B cell (primary cell): ENCODE data around the gene CYP8B1. TPM values are rescaled to one million over a fixed set of nuclear protein-coding genes. Genes with fewer than 3 reads are reported as not detected.

Experiments
- ATAC-seq: fragments of 200-7000 bp; cut with Tn5 transposase; one replicate; pipeline ENCODE4 v1.10.0; 2021; ENCODE audit warnings: low read depth, mild to moderate bottlenecking, moderate number of reproducible peaks, moderate library complexity
- CTCF ChIA-PET: fragments of 350-600 bp; sonication (Branson Sonifier 250); formaldehyde crosslinking; loops from one replicate; lab custom pipeline; 2021; ENCODE audit warnings: antibody characterized with exemption, inconsistent platforms; lab: Charles Lee
- POLR2A ChIA-PET: fragments of 350-600 bp; sonication (Branson Sonifier 250); formaldehyde crosslinking; loops from one replicate; lab custom pipeline; 2021; ENCODE audit warnings: antibody characterized with exemption; lab: Charles Lee
- DNase-seq: peaks from one replicate; pipeline ENCODE4 v3.0.0; 2013
- H2AFZ ChIP-seq: 2 replicates; pipeline ENCODE4 v1.6.1; 2012; ENCODE audit warnings: mild to moderate bottlenecking, low read depth, low read length; ENCODE audit not compliant: insufficient read depth, poor library complexity, severe bottlenecking
- H3K27ac ChIP-seq, 2 donors: 1 replicate in 1 of 2; 2 replicates in 1 of 2; pipeline ENCODE4 v1.5.1; 2012 to 2013; ENCODE audit warnings: low read length in 2 of 2, mild to moderate bottlenecking in 2 of 2, moderate library complexity in 1 of 2
- H3K27me3 ChIP-seq, 4 experiments: fragments of 200-600 bp in 1 of 4; sonication (generic) in 1 of 4; replicated peaks in 1 of 4; 1 replicate in 2 of 4; 2 replicates in 2 of 4; pipeline versions ENCODE4 v1.6.1 to v1.7.0; 2013 to 2016; ENCODE audit warnings: low read length in 3 of 4, mild to moderate bottlenecking in 2 of 4, mixed read lengths in 1 of 4, moderate library complexity in 1 of 4; ENCODE audit not compliant: insufficient read depth in 4 of 4, control insufficient read depth in 3 of 4; ENCODE audit errors: control extremely low read depth in 1 of 4
- H3K36me3 ChIP-seq, 2 experiments: replicated peaks in 1 of 2; 1 replicate in 1 of 2; 2 replicates in 1 of 2; pipeline versions ENCODE4 v1.6.1 to v1.7.1; 2013; ENCODE audit warnings: low read length in 1 of 2; ENCODE audit not compliant: insufficient read depth in 2 of 2, control insufficient read depth in 1 of 2; ENCODE audit errors: control extremely low read depth in 1 of 2, extremely low read depth in 1 of 2
- H3K4me1 ChIP-seq, 2 donors: fragments of 200-600 bp in 1 of 2; sonication (generic) in 1 of 2; 1 replicate in 1 of 2; 2 replicates in 1 of 2; pipeline versions ENCODE4 v1.5.1 to v1.6.1; 2013 to 2017; ENCODE audit warnings: low read length in 2 of 2; ENCODE audit not compliant: control insufficient read depth in 2 of 2, insufficient read depth in 2 of 2
- H3K4me2 ChIP-seq: replicated peaks from 2 replicates; pipeline ENCODE3; 2012; ENCODE audit warnings: mild to moderate bottlenecking, low read depth, low read length; ENCODE audit not compliant: poor library complexity, severe bottlenecking
- H3K4me3 ChIP-seq, 5 experiments: fragments of 200-600 bp in 1 of 5; sonication (generic) in 1 of 5; 1 replicate in 3 of 5; 2 replicates in 2 of 5; pipeline versions ENCODE4 v1.5.1 to v1.7.0; 2011 to 2016; ENCODE audit warnings: low read length in 4 of 5, mild to moderate bottlenecking in 4 of 5, low read depth in 2 of 5, control low read depth in 1 of 5, moderate library complexity in 1 of 5; ENCODE audit not compliant: insufficient read depth in 1 of 5; ENCODE audit errors: control extremely low read depth in 1 of 5, extremely low read depth in 1 of 5
- H3K79me2 ChIP-seq: fragments of 200-600 bp; sonication (generic); one replicate; pipeline ENCODE4 v1.6.0; 2016; ENCODE audit warnings: low read length; ENCODE audit not compliant: control insufficient read depth, insufficient read depth
- H3K9ac ChIP-seq: fragments of 200-600 bp; sonication (generic); 2 replicates; pipeline ENCODE4 v1.6.1; 2017; ENCODE audit warnings: mild to moderate bottlenecking, low read length, moderate library complexity
- H3K9me3 ChIP-seq, 3 donors: one replicate each; pipeline versions ENCODE4 v1.6.1 to v1.7.1; 2013; ENCODE audit warnings: low read length in 2 of 3; ENCODE audit not compliant: control insufficient read depth in 2 of 3, insufficient read depth in 1 of 3; ENCODE audit errors: control extremely low read depth in 1 of 3
- H4K20me1 ChIP-seq: 2 replicates; pipeline ENCODE4 v1.6.0; 2012; ENCODE audit warnings: mild to moderate bottlenecking, low read length; ENCODE audit not compliant: insufficient read depth, control insufficient read depth, poor library complexity, severe bottlenecking
- H3K27ac Mint-ChIP-seq: one replicate; pipeline ENCODE4 v1.8.0; 2021; ENCODE audit warnings: mixed read lengths
- H3K27me3 Mint-ChIP-seq: one replicate; pipeline ENCODE4 v1.8.0; 2021; ENCODE audit warnings: mixed read lengths
- H3K4me1 Mint-ChIP-seq: one replicate; pipeline ENCODE4 v1.8.0; 2021; ENCODE audit warnings: mixed read lengths
- H3K4me3 Mint-ChIP-seq: one replicate; pipeline ENCODE4 v1.8.0; 2021; ENCODE audit warnings: mixed read lengths
- H3K9me3 Mint-ChIP-seq: one replicate; pipeline ENCODE4 v1.8.0; 2022; ENCODE audit warnings: mixed read lengths; ENCODE audit not compliant: insufficient read depth
- CTCF ChIP-seq: fragments of 200-600 bp; IDR thresholded peaks from one replicate; pipeline ENCODE4 v1.8.0; 2022; ENCODE audit warnings: antibody characterized with exemption, mild to moderate bottlenecking
- EZH2 ChIP-seq: IDR thresholded peaks from 2 replicates; pipeline ENCODE4 v1.6.1; 2012; ENCODE audit warnings: borderline replicate concordance, low read depth, mild to moderate bottlenecking, moderate library complexity, low read length; ENCODE audit not compliant: insufficient read depth, poor library complexity, severe bottlenecking
- WGBS: methylation state at CpG from one replicate; pipeline ENCODE4 v1.1.5; 2013; ENCODE audit warnings: missing lambda C conversion rate; ENCODE audit not compliant: insufficient coverage; 5-methylcytosine and 5-hydroxymethylcytosine counted together
- intact Hi-C: fragments of 100-400 bp; cut with micrococcal nuclease; formaldehyde crosslinking; loops from one replicate; pipeline ENCODE4 v1.10.0; 2022
- polyA plus RNA-seq: library from polyadenylated mRNA; depleted of rRNA; stranded (reverse); fragments of >200 nt; gene quantifications from 2 replicates; pipeline ENCODE4 v1.2.3, GENCODE V29; 2012
- total RNA-seq, 2 donors: library from RNA; stranded (reverse); fragments of 120-200 nt in 1 of 2; gene quantifications; 1 replicate in 1 of 2; 2 replicates in 1 of 2; pipeline versions ENCODE4 v1.2.3 to v1.2.4, GENCODE V29; 2013 to 2022

The CYP8B1 gene
- total and polyA plus RNA-seq, 2 donors (not counting 1 experiment from before 2014, with no cell fraction given) = not detected

GRCh38 chr3:42836150-42837123, 39.2 kb downstream of the CYP8B1 start:
- no peak for TF ChIP-seq EZH2
- no peak for TF ChIP-seq CTCF
- Histone ChIP-seq H2AFZ (no peak overlapping the region), H3K9ac (no peak overlapping the region), H3K9me3 (peaks cover 0 to 5% (median 0%) of the 10 kb centered on the region in 3 donors), H3K4me2 (no peak overlapping the region), H3K36me3 (no peaks in the 10 kb centered on the region), H3K79me2 (no peaks in the 10 kb centered on the region), H4K20me1 (no peaks in the 10 kb centered on the region), H3K27me3 (no peaks in the 10 kb centered on the region), H3K4me3 (no peak overlapping the region), H3K27ac (no peak overlapping the region), H3K4me1 (peaks cover 0 to 4% of the 10 kb centered on the region in 2 donors)
- intact Hi-C loops = no loop called here
- Mint-ChIP-seq H3K27ac (no peak overlapping the region), H3K9me3 (no peaks in the 10 kb centered on the region), H3K4me3 (no peak overlapping the region), H3K4me1 (peaks cover 8% of the 10 kb centered on the region), H3K27me3 (no peaks in the 10 kb centered on the region)
- no peak for ATAC-seq
- no peak for DNase-seq
- POLR2A ChIA-PET = no interaction called here
- WGBS = 91% methylated on average over 4 of the region's 5 CpGs
- CTCF ChIA-PET = no interaction called here

- Histone ChIP-seq H4K20me1 (no peaks in the 10 kb centered on the region), H3K4me2 (no peak overlapping the region), H2AFZ (peak overlapping the region; percentile 7), H3K27ac (no peak overlapping the region), H3K9ac (no peak overlapping the region), H3K4me1 (no peaks in the 10 kb centered on the region), H3K4me3 (no peak overlapping the region), H3K9me3 (no peaks in the 10 kb centered on the region), H3K27me3 (no peaks in the 10 kb centered on the region), H3K79me2 (no peaks in the 10 kb centered on the region), H3K36me3 (no peaks in the 10 kb centered on the region)
- Mint-ChIP-seq H3K9me3 (no peaks in the 10 kb centered on the region), H3K4me1 (peaks cover 4% of the 10 kb centered on the region), H3K4me3 (no peak overlapping the region), H3K27me3 (peaks cover 15% of the 10 kb centered on the region), H3K27ac (no peak overlapping the region)
- ChIA-PET CTCF (interaction anchor here (0.8 to 3.4 kb wide), 20 partner anchors 8 to 249 kb away, joined by 3 to 65 read pairs (median 5); partner anchors contain the start of genes CYP8B1 and HIGD1A), POLR2A (no interaction called here)
- ATAC-seq = peak; percentile 76
- peak; percentile 88 for TF ChIP-seq CTCF
- no peak for TF ChIP-seq EZH2
- intact Hi-C loops = loop anchor here (1.0 to 2.0 kb wide), 3 partner anchors 27 to 51 kb away; partner anchors contain the start of gene HIGD1A
- DNase-seq = peak; percentile 81
- 27% methylated on average over 3 of the region's 3 CpGs for WGBS
Measured at GRCh38 chr3:42831321-42831713, 44.4 kb downstream of the CYP8B1 start.
